GM12878 (cell line): ENCODE results near the gene OR2M3. TPM values are rescaled to one million over a fixed set of nuclear protein-coding genes. Genes with fewer than 3 reads are reported as not detected.
A peak's percentile ranks its signal among the peaks of the same experiment; 100 is the strongest.

Source experiments
- ATAC-seq: fragments of 200-7000 bp; cut with Tn5 transposase; 3 replicates; pipeline ENCODE4 v1.9.1; 2020; ENCODE audit warnings: mild to moderate bottlenecking, moderate library complexity
- BruUV-seq: library from RNA; stranded (reverse); fragments of 400-500 nt; replicated peaks from 2 replicates; lab custom pipeline; 2021; lab: Mats Ljungman, UMichigan
- CTCF ChIA-PET: fragments of 300-600 bp; sonication (Branson Sonifier 250); formaldehyde crosslinking; extraction: SDS; loops from one replicate; lab custom pipeline; 2021; ENCODE audit warnings: inconsistent platforms; lab: Yijun Ruan, JAX
- POLR2A ChIA-PET: fragments of 350-600 bp; formaldehyde crosslinking; extraction: SDS; loops from one replicate; lab custom pipeline; 2021; ENCODE audit warnings: inconsistent platforms; lab: Charles Lee
- RAD21 ChIA-PET: fragments of 300-600 bp; sonication (Branson Sonifier 250); formaldehyde crosslinking; loops from one replicate; lab custom pipeline; 2023; ENCODE audit warnings: antibody characterized with exemption; ENCODE audit not compliant: unreplicated experiment; lab: Charles Lee
- SMC1A ChIA-PET: fragments of 300-600 bp; sonication (Branson Sonifier 250); formaldehyde crosslinking; loops from one replicate; lab custom pipeline; 2023; ENCODE audit not compliant: unreplicated experiment, uncharacterized antibody; lab: Charles Lee
- DNase-seq: peaks from one replicate; pipeline ENCODE4 v3.0.0-alpha.2; 2011; ENCODE audit warnings: low read depth, low spot score
- FAIRE-seq: peaks from 3 replicates; lab custom pipeline; 2011; peaks lifted over from hg19 to GRCh38; lab: Jason Lieb, UNC
- H2AFZ ChIP-seq: 2 replicates; pipeline ENCODE4 v1.6.0; 2011; ENCODE audit warnings: low read depth, low read length, control low read depth; ENCODE audit not compliant: control insufficient read depth
- H3K27ac ChIP-seq: 2 replicates; pipeline ENCODE4 v1.5.1; 2011; ENCODE audit warnings: control low read depth; ENCODE audit not compliant: control insufficient read depth, insufficient read depth
- H3K27me3 ChIP-seq, 2 experiments: replicated peaks in 1 of 2; 2 replicates each; pipeline versions ENCODE4 v1.6.0 to v1.6.1; 2011; ENCODE audit warnings: low read length in 1 of 2; ENCODE audit not compliant: control insufficient read depth in 2 of 2, insufficient read depth in 2 of 2
- H3K36me3 ChIP-seq, 2 experiments: 2 replicates each; pipeline ENCODE4 v1.5.1; 2011; ENCODE audit warnings: low read length in 1 of 2; ENCODE audit not compliant: control insufficient read depth in 2 of 2, insufficient read depth in 2 of 2
- H3K4me1 ChIP-seq: 2 replicates; pipeline ENCODE4 v1.6.1; 2011; ENCODE audit warnings: mild to moderate bottlenecking, low read length, moderate library complexity, mixed read lengths; ENCODE audit not compliant: control insufficient read depth, insufficient read depth
- H3K4me2 ChIP-seq: 2 replicates; pipeline ENCODE4 v1.6.0; 2011; ENCODE audit warnings: control low read depth; ENCODE audit not compliant: control insufficient read depth, insufficient read depth
- H3K4me3 ChIP-seq: fragments of 200-600 bp; sonication (generic); 2 replicates; pipeline ENCODE4 v1.5.1; 2016
- H3K79me2 ChIP-seq: 2 replicates; pipeline ENCODE4 v1.6.0; 2011; ENCODE audit warnings: low read length; ENCODE audit not compliant: control insufficient read depth, insufficient read depth
- H3K9ac ChIP-seq: 2 replicates; pipeline ENCODE4 v1.8.0; 2011; ENCODE audit warnings: low read length, control low read depth, mixed read lengths; ENCODE audit not compliant: control insufficient read depth, insufficient read depth
- H3K9me3 ChIP-seq: replicated peaks from 3 replicates; pipeline ENCODE4 v1.5.1; 2011; ENCODE audit warnings: mild to moderate bottlenecking, low read length; ENCODE audit not compliant: control insufficient read depth, insufficient read depth
- H4K20me1 ChIP-seq: 2 replicates; pipeline ENCODE4 v1.6.0; 2011; ENCODE audit not compliant: control insufficient read depth, insufficient read depth
- CHD4 ChIP-seq: fragments of 200-600 bp; sonication (generic); IDR thresholded peaks from 2 replicates; pipeline ENCODE4 v1.6.1; 2016; ENCODE audit warnings: mild to moderate bottlenecking
- CTCF ChIP-seq, 3 experiments: IDR thresholded peaks in 2 of 3; conservative IDR thresholded peaks in 1 of 3; 2 replicates each; pipeline ENCODE4 v1.5.1; 2011; ENCODE audit warnings: low read depth in 3 of 3, low read length in 3 of 3, mild to moderate bottlenecking in 3 of 3, control low read depth in 2 of 3, moderate library complexity in 2 of 3, inconsistent platforms in 1 of 3, mixed read lengths in 1 of 3; ENCODE audit not compliant: control insufficient read depth in 2 of 3, insufficient read depth in 1 of 3; ENCODE audit errors: extremely low read depth in 1 of 3
- ELK1 ChIP-seq: IDR thresholded peaks from 2 replicates; pipeline ENCODE4 v1.6.1; 2012; ENCODE audit warnings: low read depth, low read length, improper control_type of control experiment
- ESRRA ChIP-seq: IDR thresholded peaks from 2 replicates; pipeline ENCODE4 v1.6.1; 2012; ENCODE audit warnings: mild to moderate bottlenecking, low read length, improper control_type of control experiment
- GABPA ChIP-seq: IDR thresholded peaks from 2 replicates; pipeline ENCODE4 v1.6.1; 2014; ENCODE audit warnings: antibody characterized with exemption, low read depth, mild to moderate bottlenecking, inconsistent platforms
- MEF2A ChIP-seq: IDR thresholded peaks from 2 replicates; pipeline ENCODE4 v1.6.1; 2011; ENCODE audit warnings: low read depth, mild to moderate bottlenecking, low read length, moderate library complexity; ENCODE audit not compliant: insufficient read depth
- MTA2 ChIP-seq: fragments of 450-650 bp; IDR thresholded peaks from 2 replicates; pipeline ENCODE4 v1.6.1; 2016; ENCODE audit warnings: low read depth, mild to moderate bottlenecking, moderate library complexity
- PBX3 ChIP-seq: IDR thresholded peaks from 2 replicates; pipeline ENCODE4 v1.6.1; 2011; ENCODE audit warnings: mild to moderate bottlenecking, low read depth, low read length, moderate library complexity; ENCODE audit not compliant: insufficient replicate concordance
- SIX5 ChIP-seq: IDR thresholded peaks from 2 replicates; pipeline ENCODE4 v1.6.1; 2011; ENCODE audit warnings: mild to moderate bottlenecking, low read depth, low read length, moderate library complexity; ENCODE audit not compliant: severe bottlenecking
- SMAD5 ChIP-seq: IDR thresholded peaks from 2 replicates; pipeline ENCODE4 v1.6.1; 2016; ENCODE audit warnings: antibody characterized with exemption, low read depth
- SPI1 ChIP-seq: IDR thresholded peaks from 2 replicates; pipeline ENCODE4 v1.6.1; 2011; ENCODE audit warnings: low read depth, mild to moderate bottlenecking, low read length, moderate library complexity, borderline replicate concordance; ENCODE audit not compliant: insufficient read depth
- TCF3 ChIP-seq: IDR thresholded peaks from 2 replicates; pipeline ENCODE4 v1.6.1; 2012; ENCODE audit warnings: low read depth, mild to moderate bottlenecking, low read length, borderline replicate concordance; ENCODE audit not compliant: insufficient read depth
- YBX1 ChIP-seq: fragments of 450-650 bp; IDR thresholded peaks from 2 replicates; pipeline ENCODE4 v1.6.1; 2016; ENCODE audit warnings: antibody characterized with exemption
- ZBED1 ChIP-seq: IDR thresholded peaks from 2 replicates; pipeline ENCODE4 v1.6.1; 2016; ENCODE audit warnings: borderline replicate concordance
- ZBTB11 ChIP-seq: fragments of 450-650 bp; formaldehyde crosslinking; IDR thresholded peaks from 2 replicates; pipeline ENCODE4 v1.5.0; 2022; ENCODE audit warnings: mild to moderate bottlenecking, missing genetic modification characterization
- WGBS: methylation state at CpG from one replicate; pipeline ENCODE4 v1.1.6; 2016; ENCODE audit warnings: low lambda C conversion rate; ENCODE audit not compliant: insufficient replicate concordance, insufficient coverage; ENCODE audit errors: missing lambda C conversion rate; 5-methylcytosine and 5-hydroxymethylcytosine counted together
- in situ Hi-C: fragments of 300-500 bp; cut with MboI; formaldehyde crosslinking; loops from 9 replicates; pipeline ENCODE4 v1.14.3; 2018; ENCODE audit warnings: mixed read lengths
- intact Hi-C: fragments of 100-400 bp; cut with micrococcal nuclease; formaldehyde crosslinking; loops from one replicate; pipeline ENCODE4 v1.14.2; 2022; ENCODE audit not compliant: unreplicated experiment
- polyA plus RNA-seq, 11 experiments: library from polyadenylated mRNA; depleted of rRNA in 4 of 11; unstranded in 6 of 11; stranded (reverse) in 5 of 11; fragments of >200 nt; fragmentation: Nextera tagmentation in 4 of 11; fragmentation: Illumina TruSeq in 1 of 11; extraction: Ambion mirVana in 4 of 11; extraction: Trizol in 1 of 11; gene quantifications; 1 replicate in 1 of 11; 2 replicates in 10 of 11; pipeline versions ENCODE4 v1.2.1 to v1.2.3, GENCODE V29; 2011 to 2016; ENCODE audit warnings: inconsistent platforms in 2 of 11, missing spikeins in 2 of 11, low read depth in 1 of 11
- total RNA-seq, 4 experiments: library from RNA; depleted of rRNA in 3 of 4; stranded (reverse); fragments of >200 nt in 3 of 4; fragmentation: Illumina TruSeq in 1 of 4; extraction: Trizol in 1 of 4; gene quantifications; 2 replicates each; pipeline versions ENCODE4 v1.2.1 to v1.2.3, GENCODE V29; 2013 to 2021

OR2M3 gene
- total and polyA plus RNA-seq, 10 of the 15 experiments (the other 5 are each of a cell fraction or from before 2014, with no cell fraction given) = 0.05 TPM; not detected in 9

GRCh38 chr1:248152056-248152827 is 44.8 kb upstream of the OR2M3 start:
- intact Hi-C loops = no loop called here

More at GRCh38 chr1:248152056-248152827, 44.8 kb upstream of the OR2M3 start:
- H3K27me3 ChIP-seq = no peaks in the 10 kb centered on the region
- no peaks in the 10 kb centered on the region for H3K9me3 ChIP-seq
- no peaks in the 10 kb centered on the region for H4K20me1 ChIP-seq
- no peak overlapping the region for H3K27ac ChIP-seq
- TF ChIP-seq CTCF (IDR thresholded peaks at IDR 0.05 in 2 of 3, conservative IDR thresholded peaks at IDR 0.05 in 1 of 3; ENCODE audit: control insufficient read depth in 2 of 3, extremely low read depth in 1 of 3, insufficient read depth in 1 of 3, low read depth in 3 of 3, low read length in 3 of 3) (peak in 2 of 3 experiments; percentile 1 to 12; a peak in 1 of 6 replicates), CHD4 (no peak), GABPA (no peak), SMAD5 (no peak), PBX3 (no peak), SPI1 (peak; percentile 16; the same call in 1 of the 2 replicates), ELK1 (no peak), MTA2 (no peak), TCF3 (no peak), MEF2A (no peak), ZBED1 (no peak), YBX1 (no peak), ESRRA (no peak), SIX5 (no peak), ZBTB11 (CRISPR knock-in tag) (no peak)
- CTCF ChIA-PET = interaction anchor here (1.9 kb wide), 1 partner anchor 654 kb away, joined by 5 read pairs; no protein-coding TSS in a partner anchor
- ATAC-seq (peak; percentile 38; the same call in 2 of the 3 replicates), DNase-seq (no peak), FAIRE-seq (no peak)
- H3K4me3 ChIP-seq = no peak overlapping the region
- no peaks in the 10 kb centered on the region for H3K79me2 ChIP-seq
- H3K36me3 ChIP-seq = no peaks in the 10 kb centered on the region
- in situ Hi-C loops = no loop called here
- H2AFZ ChIP-seq = no peak overlapping the region
- H3K4me1 ChIP-seq = no peaks in the 10 kb centered on the region
- no TSS peak for BruUV-seq
- RAD21 ChIA-PET = no interaction called here
- WGBS = 33% methylated on average over 6 of the region's 6 CpGs
- SMC1A ChIA-PET = no interaction called here
- H3K4me2 ChIP-seq = no peak overlapping the region
- POLR2A ChIA-PET = no interaction called here
- no peak overlapping the region for H3K9ac ChIP-seq
